Lower leg skin (tissue), 4 donors: ENCODE data around the gene IFT22. TPM values are rescaled to one million over a fixed set of nuclear protein-coding genes. Genes with fewer than 3 reads are reported as not detected.

Experiments
- DNase-seq, 2 donors: peaks; one replicate each; pipeline ENCODE4 v3.0.0-alpha.2; 2019; ENCODE audit warnings: low spot score in 2 of 2
- H3K4me3 ChIP-seq: fragments of 200-600 bp; sonication (generic); 2 replicates; pipeline ENCODE4 v1.5.1; 2017; ENCODE audit warnings: mild to moderate bottlenecking, low read depth; ENCODE audit not compliant: poor library complexity, severe bottlenecking
- POLR2A ChIP-seq, 2 donors: fragments of 450-650 bp; IDR thresholded peaks; one replicate each; pipeline ENCODE4 v1.6.1; 2016 to 2017; ENCODE audit warnings: antibody characterized with exemption in 2 of 2, mild to moderate bottlenecking in 1 of 2, moderate library complexity in 1 of 2
- WGBS, 2 donors: methylation state at CpG; one replicate each; pipeline ENCODE4 v1.1.5; 2018; 5-methylcytosine and 5-hydroxymethylcytosine counted together
- intact Hi-C: fragments of 100-400 bp; cut with DNase I; formaldehyde crosslinking; loops from one replicate; pipeline ENCODE4 v1.15.0; 2023; ENCODE audit warnings: low total_unique reads
- total RNA-seq, 4 donors: library from RNA; depleted of rRNA; stranded (reverse); fragments of >200 nt; gene quantifications; one replicate each; pipeline ENCODE4 v1.1.0, GENCODE V29; 2016
- TF ChIP-seq, protein P1 (sequence below), 3 donors: fragments of 450-650 bp; IDR thresholded peaks; one replicate each; pipeline ENCODE4 v1.5.1; 2016; ENCODE audit warnings: antibody characterized with exemption in 3 of 3, mild to moderate bottlenecking in 3 of 3, moderate library complexity in 2 of 3

The IFT22 gene
- total RNA-seq, 4 donors from 2014 or later, result 10.7 to 15.7 (median 12.5) TPM

DNA sequence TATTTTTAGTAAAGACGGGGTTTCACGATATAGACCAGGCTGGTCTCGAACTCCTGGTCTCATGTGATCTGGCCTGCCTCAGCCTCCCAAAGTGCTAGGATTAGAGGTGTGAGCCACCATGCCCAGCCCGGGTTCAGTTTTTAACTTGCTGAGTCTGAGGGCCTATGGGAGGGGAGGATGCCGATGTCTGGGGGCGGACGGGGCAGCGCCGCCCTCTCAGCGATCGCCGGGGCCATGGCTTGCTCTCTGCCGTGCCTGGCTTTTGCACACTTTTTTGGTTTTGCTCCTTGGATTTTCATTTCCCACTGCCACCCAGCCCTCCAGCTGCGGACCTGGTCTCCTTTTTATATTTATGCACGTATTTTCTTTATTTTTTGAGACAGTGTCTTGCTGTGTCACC lies 25.9 kb upstream of the IFT22 start:
- intact Hi-C loops, result no loop called here
- H3K4me3 ChIP-seq, result no peak overlapping the region
- WGBS, 2 donors, result 87 to 92% methylated on average over 15 of the region's 15 CpGs
- no peak for DNase-seq
- TF ChIP-seq, protein P1, sequence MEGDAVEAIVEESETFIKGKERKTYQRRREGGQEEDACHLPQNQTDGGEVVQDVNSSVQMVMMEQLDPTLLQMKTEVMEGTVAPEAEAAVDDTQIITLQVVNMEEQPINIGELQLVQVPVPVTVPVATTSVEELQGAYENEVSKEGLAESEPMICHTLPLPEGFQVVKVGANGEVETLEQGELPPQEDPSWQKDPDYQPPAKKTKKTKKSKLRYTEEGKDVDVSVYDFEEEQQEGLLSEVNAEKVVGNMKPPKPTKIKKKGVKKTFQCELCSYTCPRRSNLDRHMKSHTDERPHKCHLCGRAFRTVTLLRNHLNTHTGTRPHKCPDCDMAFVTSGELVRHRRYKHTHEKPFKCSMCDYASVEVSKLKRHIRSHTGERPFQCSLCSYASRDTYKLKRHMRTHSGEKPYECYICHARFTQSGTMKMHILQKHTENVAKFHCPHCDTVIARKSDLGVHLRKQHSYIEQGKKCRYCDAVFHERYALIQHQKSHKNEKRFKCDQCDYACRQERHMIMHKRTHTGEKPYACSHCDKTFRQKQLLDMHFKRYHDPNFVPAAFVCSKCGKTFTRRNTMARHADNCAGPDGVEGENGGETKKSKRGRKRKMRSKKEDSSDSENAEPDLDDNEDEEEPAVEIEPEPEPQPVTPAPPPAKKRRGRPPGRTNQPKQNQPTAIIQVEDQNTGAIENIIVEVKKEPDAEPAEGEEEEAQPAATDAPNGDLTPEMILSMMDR (IDR thresholded peaks at IDR 0.05), result no peak
- TF ChIP-seq POLR2A (IDR thresholded peaks at IDR 0.05), result no peak

DNA sequence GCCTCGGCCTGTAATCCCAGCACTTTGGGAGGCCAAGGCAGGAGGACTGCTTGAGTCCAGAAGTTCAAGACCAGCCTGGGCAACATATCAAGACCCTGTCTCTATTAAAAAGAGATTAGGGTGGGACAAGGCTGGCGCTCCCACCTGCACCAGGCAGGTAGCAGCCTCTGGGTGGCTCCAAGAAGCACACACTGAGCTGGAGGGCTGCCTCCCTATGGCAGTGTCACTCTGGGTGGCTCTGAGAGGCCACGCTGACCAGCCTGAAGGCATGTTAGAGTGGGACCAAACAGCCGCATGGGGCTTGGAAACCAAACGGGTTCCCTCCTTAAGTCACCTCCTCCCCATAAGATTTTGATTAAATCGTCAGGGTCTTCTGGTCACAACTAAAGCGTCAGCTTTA lies 21.3 kb upstream of the IFT22 start:
- no peak overlapping the region for H3K4me3 ChIP-seq
- DNase-seq, result no peak
- 69 to 77% methylated on average over 7 of the region's 7 CpGs for WGBS, 2 donors
- TF ChIP-seq, protein P1 (IDR thresholded peaks at IDR 0.05), result no peak
- no peak for TF ChIP-seq POLR2A (IDR thresholded peaks at IDR 0.05)
- intact Hi-C loops, result no loop called here

DNA sequence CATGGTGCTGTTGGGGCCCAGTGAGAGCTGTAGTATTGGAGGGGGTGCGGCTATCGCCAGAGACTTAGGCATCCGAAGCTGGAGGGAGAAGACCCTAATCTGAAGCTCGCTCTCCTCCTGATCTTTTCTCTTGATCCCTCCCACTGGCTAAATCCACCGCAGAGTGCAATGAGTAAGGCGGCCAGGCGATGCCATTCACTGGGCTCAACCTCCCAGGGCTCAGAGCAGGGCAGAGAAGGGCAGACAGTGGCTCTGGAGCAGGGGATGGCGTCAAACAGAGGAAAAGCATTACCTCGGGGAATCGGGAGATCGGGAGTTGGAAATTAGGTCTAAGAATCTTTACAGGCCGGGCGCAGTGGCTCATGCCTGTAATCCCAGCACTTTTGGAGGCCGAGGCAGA lies 18.8 kb upstream of the IFT22 start:
- DNase-seq, result no peak
- TF ChIP-seq, protein P1 (IDR thresholded peaks at IDR 0.05), result no peak
- TF ChIP-seq POLR2A (IDR thresholded peaks at IDR 0.05), result no peak
- intact Hi-C loops, result no loop called here
- H3K4me3 ChIP-seq, result no peak overlapping the region
- 88 to 90% methylated on average over 14 of the region's 14 CpGs for WGBS, 2 donors

DNA sequence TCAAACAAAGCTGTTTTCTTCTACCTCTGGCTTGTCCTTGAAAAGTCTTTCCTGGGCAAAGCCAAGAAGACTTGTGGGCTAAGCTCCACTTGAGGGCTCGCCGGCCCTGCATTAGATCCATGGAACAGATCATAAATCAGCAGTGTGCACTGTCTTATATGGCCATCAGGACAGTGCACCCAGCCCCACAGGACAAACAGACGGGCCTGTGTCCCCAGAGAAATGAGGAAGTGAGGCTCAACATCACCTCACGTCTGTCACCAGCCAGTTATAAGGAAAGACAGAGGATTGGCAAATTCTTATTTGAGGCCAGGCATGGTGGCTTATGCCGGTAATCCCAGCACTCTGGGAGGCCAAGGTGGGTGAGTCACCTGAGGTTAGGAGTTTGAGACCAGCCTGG lies 12.3 kb upstream of the IFT22 start:
- WGBS, 2 donors, result 61 to 83% methylated on average over 5 of the region's 5 CpGs
- intact Hi-C loops, result no loop called here
- TF ChIP-seq, protein P1 (IDR thresholded peaks at IDR 0.05), result no peak
- no peak for TF ChIP-seq POLR2A (IDR thresholded peaks at IDR 0.05)
- no peak for DNase-seq
- no peak overlapping the region for H3K4me3 ChIP-seq

DNA sequence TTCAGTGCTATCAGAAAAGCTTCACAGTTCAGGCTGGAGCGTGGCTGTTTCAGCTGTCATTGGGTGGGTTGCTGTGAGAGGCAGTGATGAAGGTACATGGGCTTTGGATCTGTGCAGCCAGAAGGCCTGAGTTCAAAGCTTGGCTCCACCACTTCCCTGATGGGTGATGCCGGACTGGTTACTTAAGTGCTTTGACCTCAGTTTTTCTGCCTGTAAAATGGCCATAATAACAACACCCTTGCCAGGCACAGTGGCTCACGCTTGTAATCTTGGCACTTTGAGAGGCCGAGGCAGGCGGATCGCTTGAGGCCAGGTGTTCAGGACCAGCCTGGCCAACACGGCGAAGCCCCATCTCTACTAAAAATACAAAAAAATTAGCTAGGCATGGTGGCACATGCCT lies 10.4 kb upstream of the IFT22 start:
- 77 to 82% methylated on average over 8 of the region's 8 CpGs for WGBS, 2 donors
- intact Hi-C loops, result no loop called here
- TF ChIP-seq, protein P1 (IDR thresholded peaks at IDR 0.05), result no peak
- H3K4me3 ChIP-seq, result no peak overlapping the region
- no peak for DNase-seq

DNA sequence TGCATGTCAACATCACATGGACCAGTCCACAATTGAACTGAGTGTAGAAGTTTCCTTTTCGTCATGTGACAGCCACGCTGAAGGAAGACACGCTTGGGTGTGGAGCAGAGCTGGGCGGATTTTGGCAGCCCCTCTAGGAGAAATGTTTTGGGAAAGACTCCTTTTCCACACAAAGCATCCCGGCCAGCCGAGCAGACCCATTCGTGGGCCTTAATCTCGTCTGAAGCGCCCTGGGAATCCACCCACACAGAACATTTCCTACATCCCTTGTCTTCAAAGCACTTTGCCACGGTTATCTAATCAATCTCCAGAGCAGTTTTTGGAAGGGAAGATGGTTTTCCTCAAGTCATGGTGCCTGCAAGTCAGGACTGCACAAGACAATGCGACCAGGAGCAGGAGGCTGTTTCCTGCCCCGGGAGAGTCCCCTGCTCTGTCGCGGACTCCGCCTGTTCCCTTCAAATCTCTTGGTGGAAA lies 8.4 kb upstream of the IFT22 start:
- no peak overlapping the region for H3K4me3 ChIP-seq
- DNase-seq, result no peak
- intact Hi-C loops, result no loop called here
- no peak for TF ChIP-seq POLR2A (IDR thresholded peaks at IDR 0.05)
- TF ChIP-seq, protein P1 (IDR thresholded peaks at IDR 0.05), result no peak
- 23 to 24% methylated on average over 15 of the region's 15 CpGs for WGBS, 2 donors
